ENCODE measurements around the gene APOBEC3C. TPM values are rescaled to one million over a fixed set of nuclear protein-coding genes. Genes with fewer than 3 reads are reported as not detected.
"Not testable (repeated sequence)": the region's sequence is repeated elsewhere in the genome, so short reads cannot be mapped to it uniquely, and the experiment has no call there.

The APOBEC3C gene
- total RNA-seq, 1 donor from 2014 or later: 93.1 TPM

GRCh38 chr22:39016592-39016991 lies 2.5 kb downstream of the APOBEC3C start:
- intact Hi-C loops (cut with micrococcal nuclease): no loop called here
- no peak for DNase-seq (ENCODE audit: low spot score)
- Mint-ChIP-seq H3K27ac (no peak overlapping the region), H3K36me3 (ENCODE audit: low read depth) (peaks cover 34% of the 10 kb centered on the region), H3K9me3 (no peaks in the 10 kb centered on the region), H3K4me3 (ENCODE audit: low read depth) (peak overlapping the region; percentile 54), H3K27me3 (ENCODE audit: low read depth) (no peaks in the 10 kb centered on the region), H3K4me1 (ENCODE audit: low read depth) (peaks cover 27% of the 10 kb centered on the region)

- H3K4me1 Mint-ChIP-seq (ENCODE audit: low read depth): peaks cover 32% of the 10 kb centered on the region
- DNase-seq (ENCODE audit: low spot score): no peak
- peak overlapping the region; percentile 23 for H3K4me3 Mint-ChIP-seq (ENCODE audit: low read depth)
- H3K27ac Mint-ChIP-seq: peak overlapping the region; percentile 43
- no peaks in the 10 kb centered on the region for H3K27me3 Mint-ChIP-seq (ENCODE audit: low read depth)
- intact Hi-C loops (cut with micrococcal nuclease): no loop called here
- no peaks in the 10 kb centered on the region for H3K9me3 Mint-ChIP-seq
- peaks cover 43% of the 10 kb centered on the region for H3K36me3 Mint-ChIP-seq (ENCODE audit: low read depth)
Measured at GRCh38 chr22:39017596-39018365, 3.7 kb downstream of the APOBEC3C start.

DNA sequence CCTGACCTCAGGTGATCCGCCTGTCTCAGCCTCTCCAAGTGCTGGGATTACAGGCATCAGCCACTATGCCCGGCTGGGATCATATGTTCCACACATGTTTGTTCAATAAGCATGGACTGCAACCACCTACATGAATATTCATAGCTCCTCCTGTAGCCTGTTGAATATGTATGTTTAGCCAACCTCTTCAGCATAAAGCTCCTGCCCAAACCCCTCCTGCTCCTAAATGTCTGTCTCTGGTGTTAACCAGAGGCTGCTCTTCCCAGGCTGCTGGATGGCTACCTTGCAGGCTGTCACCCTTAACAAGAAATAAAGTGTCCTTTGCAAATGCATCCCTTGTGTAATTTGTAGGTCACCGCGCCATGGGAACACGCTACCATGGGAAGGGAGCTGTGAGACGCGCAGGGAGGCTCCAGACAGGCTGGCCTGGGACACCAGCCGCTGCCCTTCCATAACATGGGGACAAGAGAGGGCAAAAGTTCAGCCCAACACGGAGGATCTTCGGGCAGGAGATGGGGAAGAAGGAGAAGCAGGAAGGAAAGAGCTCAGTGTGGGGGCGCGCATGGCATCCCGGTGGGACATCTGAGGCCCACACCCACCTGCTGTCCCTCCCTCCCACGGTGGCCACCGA lies 6.1 kb downstream of the APOBEC3C start:
- intact Hi-C loops (cut with micrococcal nuclease); H3K27me3 Mint-ChIP-seq (ENCODE audit: low read depth); H3K9me3 Mint-ChIP-seq; DNase-seq (ENCODE audit: low spot score): not testable (repeated sequence)
- H3K4me3 Mint-ChIP-seq (ENCODE audit: low read depth): peak overlapping the region; percentile 90
- H3K27ac Mint-ChIP-seq: peak overlapping the region; percentile 90
- H3K4me1 Mint-ChIP-seq (ENCODE audit: low read depth): peaks cover 39% of the 10 kb centered on the region
- H3K36me3 Mint-ChIP-seq (ENCODE audit: low read depth): peaks cover 55% of the 10 kb centered on the region

DNA sequence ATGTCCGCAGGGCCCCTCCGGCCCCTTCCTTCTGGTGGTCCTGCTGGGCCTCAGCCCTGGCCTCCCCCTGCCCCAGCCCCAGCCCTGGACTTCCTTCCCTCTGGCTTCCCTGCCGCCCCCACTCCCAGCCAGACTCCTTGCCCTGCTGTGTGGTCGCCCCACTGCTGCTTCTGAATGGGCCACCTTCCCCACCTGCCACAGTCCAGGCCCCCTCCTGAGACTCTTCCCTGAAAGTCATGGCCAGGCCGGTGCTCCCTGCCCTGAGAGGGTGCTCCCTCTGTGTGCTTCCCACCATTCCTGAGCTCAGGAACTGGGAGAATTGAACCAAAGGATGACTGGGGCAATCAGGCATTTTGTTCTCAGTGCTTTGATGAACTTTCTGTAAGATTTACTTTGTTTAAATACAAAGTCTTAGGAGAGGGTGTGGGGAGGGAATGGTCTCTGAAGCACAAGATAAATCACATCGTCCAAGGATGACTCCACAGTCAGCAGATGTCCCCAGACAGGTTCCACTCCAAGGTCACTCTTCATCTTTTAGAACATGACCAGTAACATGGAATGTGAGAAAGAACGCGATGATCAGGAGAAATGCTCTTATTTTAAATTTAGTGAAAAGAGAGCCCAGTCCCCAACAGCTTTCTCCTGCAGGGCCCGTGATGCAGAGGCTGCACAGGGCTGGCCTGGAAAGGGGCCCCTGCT lies 7.6 kb downstream of the APOBEC3C start:
- peak overlapping the region; percentile 94 for H3K27ac Mint-ChIP-seq
- H3K9me3 Mint-ChIP-seq: no peaks in the 10 kb centered on the region
- DNase-seq (ENCODE audit: low spot score): no peak
- H3K4me1 Mint-ChIP-seq (ENCODE audit: low read depth): peaks cover 39% of the 10 kb centered on the region
- peak overlapping the region; percentile 90 for H3K4me3 Mint-ChIP-seq (ENCODE audit: low read depth)
- intact Hi-C loops (cut with micrococcal nuclease): no loop called here
- H3K36me3 Mint-ChIP-seq (ENCODE audit: low read depth): peaks cover 59% of the 10 kb centered on the region
- no peaks in the 10 kb centered on the region for H3K27me3 Mint-ChIP-seq (ENCODE audit: low read depth)

- no peaks in the 10 kb centered on the region for H3K9me3 Mint-ChIP-seq
- H3K4me3 Mint-ChIP-seq (ENCODE audit: low read depth): peak overlapping the region; percentile 47
- no peaks in the 10 kb centered on the region for H3K27me3 Mint-ChIP-seq (ENCODE audit: low read depth)
- intact Hi-C loops (cut with micrococcal nuclease): no loop called here
- no peak for DNase-seq (ENCODE audit: low spot score)
- peaks cover 44% of the 10 kb centered on the region for H3K4me1 Mint-ChIP-seq (ENCODE audit: low read depth)
- H3K36me3 Mint-ChIP-seq (ENCODE audit: low read depth): peaks cover 59% of the 10 kb centered on the region
- H3K27ac Mint-ChIP-seq: peak overlapping the region; percentile 60
Measured at GRCh38 chr22:39024519-39025308, 10.7 kb downstream of the APOBEC3C start.

GRCh38 chr22:39026509-39027150 lies 12.6 kb downstream of the APOBEC3C start:
- H3K27ac Mint-ChIP-seq: peak overlapping the region; percentile 11
- DNase-seq (ENCODE audit: low spot score): no peak
- peaks cover 38% of the 10 kb centered on the region for H3K4me1 Mint-ChIP-seq (ENCODE audit: low read depth)
- H3K4me3 Mint-ChIP-seq (ENCODE audit: low read depth): no peak overlapping the region
- no peaks in the 10 kb centered on the region for H3K27me3 Mint-ChIP-seq (ENCODE audit: low read depth)
- intact Hi-C loops (cut with micrococcal nuclease): no loop called here
- no peaks in the 10 kb centered on the region for H3K9me3 Mint-ChIP-seq
- H3K36me3 Mint-ChIP-seq (ENCODE audit: low read depth): peaks cover 53% of the 10 kb centered on the region

DNA sequence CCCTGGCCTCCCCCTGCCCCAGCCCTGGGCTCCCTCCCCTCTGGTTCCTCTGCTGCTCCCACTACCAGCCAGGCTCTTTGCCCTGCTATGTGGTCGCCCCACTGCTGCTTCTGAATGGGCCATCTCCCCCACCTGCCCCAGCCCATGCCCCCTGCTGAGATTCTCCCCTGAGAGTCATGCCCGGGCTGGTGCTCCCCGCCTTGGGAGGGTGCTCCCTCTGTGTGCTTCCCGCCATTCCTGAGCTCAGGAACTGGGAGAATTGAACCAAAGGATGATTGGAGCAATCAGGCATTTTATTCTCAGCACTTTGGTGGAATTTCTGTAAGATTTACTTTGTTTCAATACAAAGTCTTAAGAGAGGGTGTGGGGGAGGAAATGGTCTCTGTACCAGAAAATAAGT lies 13.7 kb downstream of the APOBEC3C start:
- intact Hi-C loops (cut with micrococcal nuclease): no loop called here
- H3K27me3 Mint-ChIP-seq (ENCODE audit: low read depth): no peaks in the 10 kb centered on the region
- peaks cover 30% of the 10 kb centered on the region for H3K4me1 Mint-ChIP-seq (ENCODE audit: low read depth)
- no peaks in the 10 kb centered on the region for H3K9me3 Mint-ChIP-seq
- peaks cover 50% of the 10 kb centered on the region for H3K36me3 Mint-ChIP-seq (ENCODE audit: low read depth)
- H3K27ac Mint-ChIP-seq: peak overlapping the region; percentile 72
- no peak for DNase-seq (ENCODE audit: low spot score)
- no peak overlapping the region for H3K4me3 Mint-ChIP-seq (ENCODE audit: low read depth)

DNA sequence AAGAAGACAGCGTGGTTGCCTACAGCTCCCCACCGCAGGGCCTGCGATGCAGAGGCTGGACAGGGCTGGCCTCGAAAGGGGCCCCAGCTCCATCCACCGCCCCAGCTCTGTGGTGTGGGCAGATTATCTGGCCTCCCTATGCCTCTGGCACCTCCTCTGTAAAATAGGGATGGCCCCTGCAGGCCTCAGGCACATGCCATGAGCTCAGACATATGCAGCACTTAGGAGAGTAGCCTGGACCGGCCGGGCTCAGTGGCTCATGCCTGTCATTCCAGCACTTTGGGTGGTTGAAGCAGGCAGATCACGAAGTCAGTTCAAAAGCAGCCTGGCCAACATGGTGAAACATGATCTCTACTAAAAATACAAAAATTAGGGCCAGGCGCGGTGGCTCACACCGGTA lies 14.2 kb downstream of the APOBEC3C start:
- Mint-ChIP-seq H3K36me3 (ENCODE audit: low read depth) (peaks cover 54% of the 10 kb centered on the region), H3K27ac (peak overlapping the region; percentile 72), H3K27me3 (ENCODE audit: low read depth) (no peaks in the 10 kb centered on the region), H3K4me3 (ENCODE audit: low read depth) (no peak overlapping the region), H3K4me1 (ENCODE audit: low read depth) (peaks cover 29% of the 10 kb centered on the region), H3K9me3 (no peaks in the 10 kb centered on the region)
- no peak for DNase-seq (ENCODE audit: low spot score)
- intact Hi-C loops (cut with micrococcal nuclease): no loop called here

DNA sequence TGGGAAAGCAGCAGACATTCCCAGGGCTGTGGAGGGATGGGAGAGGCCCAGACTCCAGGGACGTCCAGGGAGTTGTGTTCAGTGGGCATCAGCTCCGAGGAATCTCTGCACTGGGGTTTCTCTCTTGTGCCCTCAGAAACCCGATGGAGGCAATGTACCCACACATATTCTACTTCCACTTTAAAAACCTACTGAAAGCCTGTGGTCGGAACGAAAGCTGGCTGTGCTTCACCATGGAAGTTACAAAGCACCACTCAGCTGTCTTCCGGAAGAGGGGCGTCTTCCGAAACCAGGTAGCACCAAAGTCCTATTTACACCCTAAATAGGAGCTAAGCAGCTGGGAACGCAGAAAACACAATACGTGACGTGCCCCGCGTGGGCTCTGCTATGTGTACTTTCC lies 15.2 kb downstream of the APOBEC3C start:
- Mint-ChIP-seq H3K36me3 (ENCODE audit: low read depth) (peaks cover 51% of the 10 kb centered on the region), H3K27ac (no peak overlapping the region), H3K4me1 (ENCODE audit: low read depth) (peaks cover 22% of the 10 kb centered on the region), H3K9me3 (no peaks in the 10 kb centered on the region), H3K4me3 (ENCODE audit: low read depth) (no peak overlapping the region), H3K27me3 (ENCODE audit: low read depth) (no peaks in the 10 kb centered on the region)
- intact Hi-C loops (cut with micrococcal nuclease): no loop called here
- no peak for DNase-seq (ENCODE audit: low spot score)

DNA sequence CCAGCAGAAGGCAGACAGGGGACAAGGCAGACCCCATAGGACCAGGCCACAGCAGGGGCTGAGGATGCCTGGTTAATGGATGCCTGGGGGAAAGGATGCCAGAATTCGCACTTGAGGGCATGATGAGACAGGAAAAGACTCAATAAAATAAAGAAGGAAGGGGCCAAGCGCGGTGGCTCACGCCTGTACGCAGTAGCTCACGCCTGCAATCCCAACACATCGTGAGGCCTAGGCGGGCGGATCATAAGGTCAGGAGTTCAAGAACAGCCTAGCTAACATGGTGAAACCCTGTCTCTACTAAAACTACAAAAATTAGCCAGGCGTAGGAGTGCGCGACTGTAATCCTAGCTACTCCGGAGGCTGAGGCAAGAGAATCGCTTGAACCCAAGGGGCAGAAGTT lies 16.6 kb downstream of the APOBEC3C start:
- no peak for DNase-seq (ENCODE audit: low spot score)
- Mint-ChIP-seq H3K27ac (no peak overlapping the region), H3K9me3 (no peaks in the 10 kb centered on the region), H3K4me3 (ENCODE audit: low read depth) (no peak overlapping the region), H3K27me3 (ENCODE audit: low read depth) (no peaks in the 10 kb centered on the region), H3K4me1 (ENCODE audit: low read depth) (peaks cover 13% of the 10 kb centered on the region), H3K36me3 (ENCODE audit: low read depth) (peaks cover 43% of the 10 kb centered on the region)
- intact Hi-C loops (cut with micrococcal nuclease): no loop called here

GRCh38 chr22:39031434-39032295 lies 17.6 kb downstream of the APOBEC3C start:
- H3K9me3 Mint-ChIP-seq; H3K4me3 Mint-ChIP-seq (ENCODE audit: low read depth); DNase-seq (ENCODE audit: low spot score); H3K27ac Mint-ChIP-seq; H3K27me3 Mint-ChIP-seq (ENCODE audit: low read depth); intact Hi-C loops (cut with micrococcal nuclease): not testable (repeated sequence)
- Mint-ChIP-seq H3K36me3 (ENCODE audit: low read depth) (peaks cover 34% of the 10 kb centered on the region), H3K4me1 (ENCODE audit: low read depth) (peaks cover 11% of the 10 kb centered on the region)
